Gastroesophageal sphincter (tissue), 3 donors: ENCODE data around the gene PI4KA.

Experiments used
- POLR2A ChIP-seq, 2 donors: fragments of 450-650 bp; IDR thresholded peaks; one replicate each; pipeline ENCODE4 v1.6.1; 2017; ENCODE audit warnings: antibody characterized with exemption in 2 of 2, mild to moderate bottlenecking in 2 of 2, moderate library complexity in 1 of 2
- POLR2AphosphoS5 ChIP-seq: sonication (generic); formaldehyde crosslinking; IDR thresholded peaks from one replicate; pipeline ENCODE4 v1.6.1; 2017; ENCODE audit warnings: antibody characterized with exemption
- TF ChIP-seq, protein P1 (sequence below), 4 experiments: fragments of 200-600 bp in 2 of 4; fragments of 450-650 bp in 2 of 4; sonication (generic) in 1 of 4; IDR thresholded peaks; one replicate each; pipeline ENCODE4 v1.5.1; 2017 to 2019; ENCODE audit warnings: antibody characterized with exemption in 4 of 4, mild to moderate bottlenecking in 2 of 4, moderate library complexity in 2 of 4

- TF ChIP-seq, protein P1, sequence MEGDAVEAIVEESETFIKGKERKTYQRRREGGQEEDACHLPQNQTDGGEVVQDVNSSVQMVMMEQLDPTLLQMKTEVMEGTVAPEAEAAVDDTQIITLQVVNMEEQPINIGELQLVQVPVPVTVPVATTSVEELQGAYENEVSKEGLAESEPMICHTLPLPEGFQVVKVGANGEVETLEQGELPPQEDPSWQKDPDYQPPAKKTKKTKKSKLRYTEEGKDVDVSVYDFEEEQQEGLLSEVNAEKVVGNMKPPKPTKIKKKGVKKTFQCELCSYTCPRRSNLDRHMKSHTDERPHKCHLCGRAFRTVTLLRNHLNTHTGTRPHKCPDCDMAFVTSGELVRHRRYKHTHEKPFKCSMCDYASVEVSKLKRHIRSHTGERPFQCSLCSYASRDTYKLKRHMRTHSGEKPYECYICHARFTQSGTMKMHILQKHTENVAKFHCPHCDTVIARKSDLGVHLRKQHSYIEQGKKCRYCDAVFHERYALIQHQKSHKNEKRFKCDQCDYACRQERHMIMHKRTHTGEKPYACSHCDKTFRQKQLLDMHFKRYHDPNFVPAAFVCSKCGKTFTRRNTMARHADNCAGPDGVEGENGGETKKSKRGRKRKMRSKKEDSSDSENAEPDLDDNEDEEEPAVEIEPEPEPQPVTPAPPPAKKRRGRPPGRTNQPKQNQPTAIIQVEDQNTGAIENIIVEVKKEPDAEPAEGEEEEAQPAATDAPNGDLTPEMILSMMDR (IDR thresholded peaks at IDR 0.05) = peak in 3 of 4 experiments; percentile 25 to 59 (median 35)
- no peak for TF ChIP-seq POLR2A (IDR thresholded peaks at IDR 0.05)
- no peak for TF ChIP-seq POLR2AphosphoS5
Observed at GRCh38 chr22:20783844-20784723, 74.5 kb downstream of the PI4KA start.
